NCI-H2227 (cell line): ENCODE data around the gene NRIP1.

Experiments
- DNase-seq: peaks from one replicate; lab custom pipeline; 2025; ENCODE audit not compliant: unreplicated experiment; lab: John Stamatoyannopoulos, UW

Gene NRIP1

GRCh38 chr21:15009837-15010363 lies 54.9 kb downstream of the NRIP1 start:
- DNase-seq: no peak

DNA sequence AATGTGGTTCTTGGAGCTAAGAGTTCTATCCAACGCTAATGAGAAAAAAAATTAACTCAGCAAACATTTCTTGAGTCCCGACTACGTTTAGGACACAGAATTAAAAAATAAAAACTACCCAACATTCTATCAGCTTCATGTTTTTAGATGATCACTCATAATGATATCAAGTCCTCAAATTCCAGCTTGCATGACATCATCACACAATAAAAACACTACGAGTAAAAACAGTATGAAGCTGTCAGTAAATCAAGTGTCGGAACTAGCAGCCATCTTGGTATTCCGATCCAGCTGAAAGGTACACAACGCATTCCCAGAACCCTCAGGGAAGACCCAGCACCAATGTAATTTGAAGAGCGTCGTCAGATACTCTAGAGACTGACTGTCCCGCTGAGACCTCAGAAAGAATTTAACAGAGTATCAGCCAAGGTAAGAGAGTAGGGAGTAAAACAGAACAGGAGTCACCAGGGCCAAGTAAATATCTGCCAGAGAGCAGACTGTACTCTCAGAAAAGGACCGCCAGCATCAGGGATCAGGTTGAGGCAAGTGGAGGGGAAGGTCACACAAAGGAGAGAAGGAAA lies 57.0 kb downstream of the NRIP1 start:
- no peak for DNase-seq

- DNase-seq: no peak
These were observed 58.1 kb downstream of the NRIP1 start for GRCh38 chr21:15006594-15007230.

GRCh38 chr21:15005391-15005790 lies 59.4 kb downstream of the NRIP1 start:
- no peak for DNase-seq

GRCh38 chr21:15004721-15005370 lies 60.0 kb downstream of the NRIP1 start:
- no peak for DNase-seq

- no peak for DNase-seq
These were observed 61.2 kb downstream of the NRIP1 start for GRCh38 chr21:15003463-15004135.

DNA sequence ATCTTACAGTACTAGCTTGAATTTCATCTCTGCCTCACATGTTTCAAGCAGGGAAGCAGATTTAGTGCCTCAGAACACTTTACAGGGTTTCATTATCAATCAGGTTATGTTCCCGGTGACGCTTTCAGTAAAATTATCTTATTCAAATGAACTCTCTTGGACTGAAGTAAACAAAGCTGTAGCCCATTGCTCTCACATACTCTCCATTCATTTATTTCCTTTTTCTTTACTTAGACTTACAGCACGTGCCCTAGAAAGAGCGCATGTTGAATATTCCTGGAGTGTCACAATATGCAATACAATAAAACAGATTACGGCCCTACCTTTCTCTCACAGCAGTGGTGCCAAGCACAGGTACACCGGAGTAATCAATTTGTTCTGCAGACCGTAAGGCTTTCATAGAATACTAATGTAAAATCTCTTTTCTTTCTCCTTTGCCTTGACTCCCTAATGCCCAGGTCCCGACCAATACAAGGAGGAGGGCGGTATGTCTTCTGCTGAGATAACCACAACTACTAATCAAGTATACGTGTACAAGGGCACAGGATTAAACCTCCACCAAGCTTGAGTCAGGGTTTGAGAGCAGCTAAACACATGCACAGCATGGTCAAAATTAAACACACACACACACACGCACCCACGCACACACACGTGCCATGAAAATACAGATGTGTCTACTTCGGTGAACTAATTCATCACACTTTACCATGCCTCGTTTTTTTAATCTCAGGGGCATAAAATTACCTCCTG lies 62.8 kb downstream of the NRIP1 start:
- no peak for DNase-seq

DNA sequence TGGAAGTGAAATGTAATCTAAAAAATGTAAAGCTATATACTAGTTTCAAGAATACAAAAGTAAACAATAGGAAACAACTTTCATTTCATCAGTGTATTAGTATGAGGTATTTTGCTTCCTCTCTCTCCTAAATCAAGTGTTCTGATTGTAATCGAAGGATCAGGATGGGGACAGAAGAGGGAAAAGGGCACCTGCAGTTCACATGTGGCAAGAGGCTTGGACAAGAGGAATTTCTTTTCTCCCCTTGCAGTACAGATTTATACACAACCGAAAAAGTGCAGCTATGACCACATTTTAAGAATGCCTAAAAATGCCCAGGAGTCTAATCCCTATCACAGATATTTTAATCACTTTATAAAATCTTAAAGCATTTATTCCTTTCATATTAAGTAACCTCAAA lies 63.7 kb downstream of the NRIP1 start:
- no peak for DNase-seq

DNA sequence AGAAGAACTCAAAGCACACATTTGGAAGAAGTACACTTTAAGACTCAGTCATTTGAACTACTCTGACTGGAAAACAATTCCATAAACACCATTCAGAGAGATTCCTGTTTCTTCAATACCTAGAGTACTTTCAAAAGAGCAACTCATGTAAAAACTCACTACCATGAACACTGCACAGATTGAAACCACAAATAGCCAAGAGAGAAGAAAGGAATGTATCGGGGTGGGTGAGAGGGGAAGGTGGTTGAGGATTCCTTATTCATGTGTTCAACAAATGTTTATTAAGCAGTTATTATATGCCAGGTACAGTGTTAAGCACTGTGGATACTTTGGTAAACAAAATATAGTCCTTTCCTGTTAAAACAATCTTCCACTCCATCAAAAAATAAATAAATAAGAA lies 64.7 kb downstream of the NRIP1 start:
- no peak for DNase-seq

GRCh38 chr21:14998784-14999183 lies 66.0 kb downstream of the NRIP1 start:
- DNase-seq: no peak

GRCh38 chr21:14998336-14998735 lies 66.5 kb downstream of the NRIP1 start:
- DNase-seq: no peak

GRCh38 chr21:14995695-14996490 lies 68.9 kb downstream of the NRIP1 start:
- DNase-seq: no peak

GRCh38 chr21:14995226-14995625 lies 69.6 kb downstream of the NRIP1 start:
- DNase-seq: no peak

DNA sequence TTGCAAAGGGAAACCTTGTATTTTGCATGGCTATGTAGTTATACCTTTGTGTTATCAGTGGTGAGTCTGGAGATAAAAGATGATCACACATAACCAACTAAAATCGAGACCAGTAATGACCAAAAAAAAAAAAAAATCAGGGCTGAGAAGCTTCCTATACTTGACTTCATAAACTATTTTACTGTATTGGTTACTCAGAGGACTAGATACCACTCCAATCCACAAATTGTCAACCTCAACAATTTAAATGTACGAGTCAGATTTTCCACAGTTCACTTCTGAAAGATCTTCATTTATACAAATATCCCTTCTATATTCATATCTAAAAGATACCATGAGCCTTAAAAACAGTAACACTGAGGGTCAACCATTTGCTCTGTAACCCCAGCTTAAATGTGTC lies 71.7 kb downstream of the NRIP1 start:
- DNase-seq: no peak

GRCh38 chr21:14991957-14992356 lies 72.8 kb downstream of the NRIP1 start:
- DNase-seq: no peak

- no peak for DNase-seq
These were observed 75.4 kb downstream of the NRIP1 start for GRCh38 chr21:14989359-14989758.

DNA sequence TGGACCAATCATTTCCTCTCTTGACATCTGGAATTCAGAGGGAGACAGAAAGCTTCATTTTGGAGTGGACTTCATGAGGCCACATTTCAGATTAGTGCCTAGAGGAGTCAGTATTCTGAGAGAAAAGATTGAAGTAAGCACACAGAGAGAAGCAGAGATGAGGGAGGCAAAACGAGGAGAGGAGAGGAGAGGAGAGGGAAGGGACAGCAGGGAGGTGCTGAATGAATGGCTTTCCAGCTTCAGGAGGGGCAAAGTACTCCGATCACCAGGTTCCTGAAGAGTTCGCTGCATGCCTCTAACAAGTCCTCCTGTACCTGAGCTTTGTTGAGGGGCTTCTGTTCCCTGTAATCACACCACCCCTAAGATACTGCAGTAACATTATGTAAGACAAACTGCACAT lies 76.0 kb downstream of the NRIP1 start:
- no peak for DNase-seq

DNA sequence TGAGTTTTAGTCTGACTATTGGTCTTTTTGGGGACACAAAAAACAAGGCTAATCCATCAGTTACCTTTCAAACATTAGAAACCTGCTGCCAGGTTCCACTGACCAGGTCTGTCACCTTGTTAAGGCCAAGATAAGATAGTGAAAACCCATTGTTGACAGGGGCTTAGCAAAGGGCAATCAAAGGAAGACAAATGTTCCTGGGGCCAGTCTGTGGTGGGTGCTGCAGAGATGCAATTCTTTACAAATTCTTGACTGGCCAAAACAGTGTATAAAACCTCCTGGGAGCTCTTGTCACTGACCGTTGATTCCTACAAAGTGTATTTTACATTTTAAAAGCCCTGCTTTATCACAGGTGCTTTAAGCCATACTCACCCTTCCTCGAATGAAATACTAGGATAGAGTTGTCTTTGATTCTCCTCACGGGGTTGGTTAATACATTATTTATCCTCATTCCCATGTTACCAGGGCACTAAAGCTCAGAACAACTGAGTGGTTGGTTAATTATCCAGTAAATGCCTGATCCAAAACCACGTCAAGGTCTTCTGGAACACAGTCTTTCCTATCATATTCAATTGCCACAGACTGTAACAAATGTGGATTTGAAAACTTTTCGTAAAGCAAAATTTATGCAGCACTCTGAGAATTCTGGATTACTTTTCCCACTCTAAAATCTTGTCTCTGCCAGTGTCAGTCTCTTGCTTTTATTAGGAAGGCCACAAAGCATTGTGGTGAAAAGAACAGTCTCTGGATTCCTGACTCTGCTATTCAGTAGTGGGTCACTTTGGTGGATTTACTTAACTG lies 77.2 kb downstream of the NRIP1 start:
- DNase-seq: no peak

DNA sequence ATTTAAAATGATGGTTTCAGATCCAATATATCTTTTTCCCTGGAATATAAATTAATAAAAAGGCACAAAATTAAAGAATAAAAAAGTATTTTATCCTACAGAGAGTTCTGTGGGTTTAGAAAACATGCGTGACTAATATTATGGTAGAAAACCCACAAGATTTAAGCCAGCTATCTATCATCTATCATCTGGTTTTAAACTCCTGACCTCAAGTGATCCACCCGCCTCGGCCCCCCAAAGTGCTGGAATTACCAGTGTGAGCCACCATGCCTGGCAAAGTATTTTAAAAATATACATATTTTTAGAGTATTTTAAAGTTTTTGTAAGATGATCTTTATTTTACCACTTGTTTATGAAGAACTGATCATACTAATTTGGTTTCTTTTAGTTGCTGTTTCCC lies 79.5 kb downstream of the NRIP1 start:
- no peak for DNase-seq

- DNase-seq: no peak
These were observed 82.5 kb downstream of the NRIP1 start for GRCh38 chr21:14982336-14982735.
